Upper lobe of right lung (tissue), 1 donor: ENCODE data around the gene CTSE. TPM values are rescaled to one million over a fixed set of nuclear protein-coding genes. Genes with fewer than 3 reads are reported as not detected.

Experiments used
- ATAC-seq: fragments of 200-7000 bp; cut with Tn5 transposase; one replicate; pipeline ENCODE4 v1.9.1; 2020; ENCODE audit warnings: mild to moderate bottlenecking, moderate library complexity
- DNase-seq: peaks from one replicate; pipeline ENCODE4 v3.0.0-alpha.2; 2020
- H3K27ac ChIP-seq: fragments of 200-600 bp; one replicate; pipeline ENCODE4 v1.8.0; 2022
- H3K27me3 ChIP-seq: fragments of 200-600 bp; one replicate; pipeline ENCODE4 v1.8.0; 2022; ENCODE audit warnings: mild to moderate bottlenecking
- H3K36me3 ChIP-seq: fragments of 200-600 bp; one replicate; pipeline ENCODE4 v1.8.0; 2022
- H3K4me1 ChIP-seq: fragments of 200-600 bp; one replicate; pipeline ENCODE4 v1.8.0; 2022
- H3K4me3 ChIP-seq: fragments of 200-600 bp; one replicate; pipeline ENCODE4 v1.8.0; 2022; ENCODE audit warnings: mild to moderate bottlenecking
- H3K9me3 ChIP-seq: fragments of 200-600 bp; one replicate; pipeline ENCODE4 v1.8.0; 2022
- CTCF ChIP-seq: fragments of 200-600 bp; IDR thresholded peaks from one replicate; pipeline ENCODE4 v1.8.0; 2022; ENCODE audit warnings: antibody characterized with exemption
- intact Hi-C: fragments of 100-400 bp; cut with DNase I; formaldehyde crosslinking; loops from one replicate; pipeline ENCODE4 v1.11.0; 2022
- total RNA-seq: library from RNA; stranded (reverse); fragmentation: NEBNext Ultra II Directional; extraction: Animal tissue kit (Norgen Biotek cat#: 25700); gene quantifications from one replicate; pipeline ENCODE4 v1.2.1, GENCODE V29; 2021
- donor health status: DM: no; HTN: yes; CAD: no; lungs with severe emphysema.

The CTSE gene
- total RNA-seq, 1 donor from 2014 or later, result 85.8 TPM

- intact Hi-C loops, result no loop called here
- H3K4me3 ChIP-seq, result no peak overlapping the region
- no peak for DNase-seq
- H3K27me3 ChIP-seq, result no peaks in the 10 kb centered on the region
- H3K27ac ChIP-seq, result no peak overlapping the region
- no peaks in the 10 kb centered on the region for H3K4me1 ChIP-seq
- no peak for TF ChIP-seq CTCF
- H3K36me3 ChIP-seq, result no peaks in the 10 kb centered on the region
- no peaks in the 10 kb centered on the region for H3K9me3 ChIP-seq
- peak; percentile 86 for ATAC-seq
These were observed 24.9 kb upstream of the CTSE start for GRCh38 chr1:206048582-206048981.

GRCh38 chr1:206047271-206047670 lies 23.6 kb upstream of the CTSE start:
- intact Hi-C loops, result no loop called here

GRCh38 chr1:206041640-206042039 lies 17.9 kb upstream of the CTSE start:
- H3K27me3 ChIP-seq, result no peaks in the 10 kb centered on the region
- DNase-seq (no peak), ATAC-seq (peak; percentile 62)
- TF ChIP-seq CTCF, result no peak
- no peaks in the 10 kb centered on the region for H3K4me1 ChIP-seq
- intact Hi-C loops, result no loop called here
- no peaks in the 10 kb centered on the region for H3K36me3 ChIP-seq
- no peaks in the 10 kb centered on the region for H3K9me3 ChIP-seq
- H3K27ac ChIP-seq, result no peak overlapping the region
- no peak overlapping the region for H3K4me3 ChIP-seq

More at GRCh38 chr1:206047271-206047670, 23.6 kb upstream of the CTSE start:
- Histone ChIP-seq H3K27ac (no peak overlapping the region), H3K9me3 (no peaks in the 10 kb centered on the region), H3K27me3 (no peaks in the 10 kb centered on the region), H3K4me1 (no peaks in the 10 kb centered on the region), H3K4me3 (no peak overlapping the region), H3K36me3 (no peaks in the 10 kb centered on the region)
- ATAC-seq, result no peak
- DNase-seq, result no peak
- TF ChIP-seq CTCF, result no peak

GRCh38 chr1:206040328-206040727 lies 16.6 kb upstream of the CTSE start:
- H3K27ac ChIP-seq, result no peak overlapping the region
- ATAC-seq, result no peak
- TF ChIP-seq CTCF, result no peak
- H3K36me3 ChIP-seq, result no peaks in the 10 kb centered on the region
- H3K9me3 ChIP-seq, result no peaks in the 10 kb centered on the region
- H3K27me3 ChIP-seq, result no peaks in the 10 kb centered on the region
- H3K4me3 ChIP-seq, result no peak overlapping the region
- intact Hi-C loops, result no loop called here
- DNase-seq, result no peak
- H3K4me1 ChIP-seq, result no peaks in the 10 kb centered on the region

GRCh38 chr1:206039046-206039973 lies 15.6 kb upstream of the CTSE start:
- Histone ChIP-seq H3K9me3 (no peaks in the 10 kb centered on the region), H3K27ac (no peak overlapping the region)
- DNase-seq, result no peak

More at GRCh38 chr1:206039046-206039973, 15.6 kb upstream of the CTSE start:
- ATAC-seq, result peak; percentile 38
- Histone ChIP-seq H3K4me1 (no peaks in the 10 kb centered on the region), H3K27me3 (no peaks in the 10 kb centered on the region), H3K4me3 (no peak overlapping the region), H3K36me3 (no peaks in the 10 kb centered on the region)
- intact Hi-C loops, result no loop called here
- no peak for TF ChIP-seq CTCF
